ENCODE results near the gene CIAO3.
A peak's percentile ranks its signal among the peaks of the same experiment; 100 is the strongest.
"Not testable (repeated sequence)": the region's sequence is repeated elsewhere in the genome, so short reads cannot be mapped to it uniquely, and the experiment has no call there.

CIAO3 gene

DNA sequence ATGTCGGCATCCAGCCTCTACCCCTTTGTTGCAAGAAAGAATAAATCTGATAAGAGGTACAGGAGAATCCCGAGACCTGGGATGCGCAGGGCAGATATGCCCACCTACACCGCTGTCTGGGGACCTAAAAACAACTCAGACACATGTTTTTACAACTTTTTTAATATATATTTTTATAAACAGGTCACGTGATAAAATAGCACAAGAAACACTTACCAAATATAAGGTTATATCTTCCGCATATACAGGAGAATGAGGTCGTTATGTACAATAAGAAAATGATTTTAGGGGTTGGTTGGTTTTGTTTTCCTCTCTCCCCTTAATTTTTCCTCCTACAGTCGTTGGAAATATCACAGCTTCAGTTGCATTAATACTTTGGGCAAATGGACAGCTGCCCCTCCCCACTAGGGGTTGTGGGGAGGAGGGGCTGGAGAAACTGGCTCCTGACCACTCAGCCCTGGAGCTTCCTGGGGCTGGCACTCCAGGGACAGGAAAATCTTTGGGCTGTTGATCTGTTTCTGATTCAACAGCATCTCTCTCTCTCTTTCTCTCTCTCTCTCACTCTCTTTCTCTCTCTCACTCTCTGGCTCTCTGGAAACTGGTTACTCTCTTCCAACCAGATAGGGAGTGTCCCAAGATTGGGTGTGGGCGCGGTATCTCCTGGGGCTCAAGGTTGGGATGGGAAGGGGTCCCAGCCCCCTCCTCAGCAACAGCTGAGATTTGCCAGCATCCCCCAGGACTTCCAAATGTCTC, 48.3 kb downstream of the CIAO3 start:
- no peak for DNase-seq (ENCODE audit: low read depth)

DNA sequence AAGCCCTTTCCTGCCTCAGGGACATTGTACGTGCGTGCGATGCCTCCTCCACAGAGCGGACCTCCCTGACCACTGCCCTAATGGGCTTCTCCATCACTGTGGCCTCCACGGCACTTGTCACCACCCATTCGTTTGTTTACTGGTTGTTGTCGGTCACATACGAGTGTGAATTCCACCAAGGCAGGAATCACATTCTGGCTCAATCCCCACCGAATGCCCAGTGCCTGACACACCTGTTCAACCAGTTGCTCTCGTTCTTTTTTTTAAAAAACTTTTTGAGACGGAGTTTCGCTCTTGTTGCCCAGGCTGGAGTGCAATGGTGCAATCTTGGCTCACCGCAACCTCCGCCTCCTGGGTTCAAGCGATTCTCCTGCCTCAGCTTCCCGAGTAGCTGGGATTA, 49.6 kb downstream of the CIAO3 start:
- DNase-seq (ENCODE audit: low read depth): not testable (repeated sequence)

DNA sequence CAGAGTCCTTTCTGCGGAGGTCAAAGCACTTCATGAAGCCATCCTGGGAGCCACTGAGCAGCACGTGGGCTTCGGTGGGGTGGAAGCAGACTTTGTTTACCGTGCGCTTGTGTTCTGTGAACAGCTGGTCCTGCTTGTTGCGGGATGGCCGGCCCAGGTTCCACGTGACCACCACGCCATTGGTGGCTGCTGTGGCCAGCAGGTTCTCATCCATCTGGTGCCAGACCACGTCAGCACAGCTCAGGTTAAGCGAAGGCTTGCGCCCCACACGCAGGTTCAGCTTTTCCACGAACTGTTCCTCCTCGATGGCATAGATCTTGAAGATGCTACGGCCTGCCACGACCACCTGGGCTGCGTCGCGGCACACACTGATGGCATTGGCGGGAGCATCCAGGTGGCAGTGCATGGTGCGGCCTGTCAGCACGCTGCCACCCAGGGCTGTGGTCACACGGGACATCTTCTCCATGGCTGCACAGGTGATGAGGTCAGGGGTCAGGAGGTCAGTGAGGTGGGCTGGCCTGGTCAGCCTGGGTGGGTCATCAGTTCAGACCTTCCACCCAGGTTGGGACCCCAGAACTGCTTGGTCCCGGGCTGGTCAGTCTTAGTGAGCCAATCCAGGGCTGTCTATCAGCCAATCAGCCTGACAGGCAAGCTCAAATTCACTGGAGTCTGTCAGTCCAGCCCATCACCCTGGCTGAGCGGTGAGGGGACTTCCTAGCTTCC, 51.5 kb downstream of the CIAO3 start:
- no peak for DNase-seq (ENCODE audit: low read depth)

DNA sequence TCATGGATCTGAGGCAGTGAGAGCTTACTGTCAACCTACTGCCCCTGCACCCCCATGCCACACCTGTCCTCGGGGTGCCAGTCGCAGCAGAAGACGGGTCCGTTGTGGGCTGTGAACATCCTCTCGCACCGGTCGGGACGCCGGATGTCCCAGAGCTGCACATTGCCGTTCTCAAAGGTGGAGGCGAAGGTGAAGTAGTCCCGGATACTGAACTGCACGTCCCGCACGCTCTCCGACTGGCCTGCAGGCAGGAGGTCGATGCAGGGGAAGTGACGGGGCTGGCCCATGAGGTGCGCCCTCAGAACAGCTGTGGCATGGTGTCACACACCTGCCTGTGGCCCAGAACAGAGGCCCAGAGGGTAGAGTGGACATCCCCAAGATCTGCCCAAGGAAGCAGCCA, 53.3 kb downstream of the CIAO3 start:
- DNase-seq (ENCODE audit: low read depth): no peak

DNA sequence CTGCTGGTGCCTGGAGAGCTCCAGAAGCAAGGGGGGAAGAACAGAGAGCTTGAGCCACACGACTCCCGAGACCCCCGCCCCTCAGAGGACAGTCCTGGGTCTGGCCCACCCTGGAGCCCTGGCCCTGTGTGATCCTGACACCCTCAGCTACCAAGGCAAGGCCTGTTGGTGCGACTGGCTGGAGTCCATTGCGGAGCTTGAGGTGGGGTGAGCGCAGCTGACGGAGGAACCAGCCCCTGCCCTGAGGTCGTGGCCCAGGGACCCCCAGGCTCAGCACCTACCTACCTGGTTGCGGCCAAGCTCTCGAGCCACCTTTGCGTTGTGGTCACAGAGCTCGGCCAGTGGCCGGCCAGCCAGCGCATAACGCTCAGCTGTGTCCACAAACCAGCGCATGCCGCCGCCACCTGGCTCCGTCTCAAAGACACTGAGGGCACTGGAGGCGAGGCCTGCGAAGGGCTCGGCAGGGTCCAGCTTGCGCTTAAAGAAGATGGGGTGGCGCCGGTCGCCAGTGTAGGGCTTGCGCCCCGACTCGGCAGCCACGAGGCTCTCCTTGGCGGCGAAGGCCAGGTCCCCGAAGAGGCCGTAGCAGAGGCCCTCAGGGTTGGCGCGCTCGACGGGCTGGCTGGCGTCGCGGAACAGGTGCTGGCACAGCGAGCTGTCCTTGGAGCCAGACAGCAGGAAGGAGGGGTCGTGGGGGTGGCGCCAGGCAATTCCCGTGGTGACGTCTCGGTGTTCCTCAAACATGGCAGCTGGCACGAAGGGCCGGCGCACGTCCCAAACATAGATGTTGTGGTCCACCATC, 54.1 kb downstream of the CIAO3 start:
- DNase-seq (ENCODE audit: low read depth): no peak

DNA sequence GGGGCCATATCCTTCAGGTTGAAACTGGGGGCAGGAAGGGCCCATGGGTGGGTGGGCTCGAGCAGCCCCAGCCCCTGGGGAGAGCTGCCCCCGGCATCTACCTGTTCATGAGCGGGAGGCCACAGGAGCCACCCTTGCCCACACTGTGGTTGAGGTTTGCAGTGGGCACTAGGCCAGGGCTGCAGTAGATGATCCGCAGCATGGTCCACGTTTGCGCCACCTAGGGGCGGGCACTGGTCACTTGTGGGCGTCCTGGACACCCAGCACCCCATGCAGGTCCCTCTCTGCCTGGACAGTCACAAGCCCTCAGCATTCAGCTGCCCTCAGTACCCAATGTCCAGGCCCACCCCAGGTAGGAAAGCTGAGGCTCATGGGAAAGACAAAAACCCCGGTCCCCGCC, 54.8 kb downstream of the CIAO3 start:
- no peak for DNase-seq (ENCODE audit: low read depth)

DNA sequence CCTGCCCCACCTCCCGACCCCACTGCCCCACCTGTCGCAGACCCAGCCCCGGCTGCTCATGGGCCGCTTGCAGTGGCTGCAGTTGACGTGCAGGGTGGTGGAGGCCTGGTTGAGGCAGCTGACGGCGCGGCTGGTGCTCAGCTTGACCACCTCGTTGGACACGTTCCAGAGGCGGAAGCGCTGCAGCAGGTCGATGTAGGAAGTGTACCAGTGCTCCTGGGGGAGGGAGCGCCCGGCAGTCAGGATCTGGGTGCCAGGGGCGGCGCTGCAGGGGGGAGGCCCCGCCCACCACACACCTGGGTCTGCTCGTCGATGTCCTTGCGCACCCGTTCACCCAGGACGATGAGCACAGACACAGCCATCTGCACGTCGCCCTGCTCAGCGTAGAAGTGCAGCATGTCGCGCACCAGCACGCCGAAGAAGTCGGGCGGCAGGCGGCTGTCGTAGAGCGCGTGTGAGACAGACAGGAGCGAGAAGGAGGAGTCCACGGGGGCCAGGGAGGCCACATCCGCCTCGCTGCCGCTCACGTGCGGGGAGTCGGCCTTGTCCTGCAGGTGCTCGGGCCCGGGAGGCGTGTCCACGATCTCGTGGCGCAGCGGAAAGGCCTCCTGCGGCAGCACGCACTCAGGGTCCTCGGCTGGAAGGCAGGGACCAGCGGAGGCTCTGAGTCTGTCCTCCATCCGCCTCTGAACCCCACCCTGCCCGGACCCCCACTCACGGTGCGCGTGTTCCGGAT, 55.7 kb downstream of the CIAO3 start:
- DNase-seq (ENCODE audit: low read depth): no peak

DNA sequence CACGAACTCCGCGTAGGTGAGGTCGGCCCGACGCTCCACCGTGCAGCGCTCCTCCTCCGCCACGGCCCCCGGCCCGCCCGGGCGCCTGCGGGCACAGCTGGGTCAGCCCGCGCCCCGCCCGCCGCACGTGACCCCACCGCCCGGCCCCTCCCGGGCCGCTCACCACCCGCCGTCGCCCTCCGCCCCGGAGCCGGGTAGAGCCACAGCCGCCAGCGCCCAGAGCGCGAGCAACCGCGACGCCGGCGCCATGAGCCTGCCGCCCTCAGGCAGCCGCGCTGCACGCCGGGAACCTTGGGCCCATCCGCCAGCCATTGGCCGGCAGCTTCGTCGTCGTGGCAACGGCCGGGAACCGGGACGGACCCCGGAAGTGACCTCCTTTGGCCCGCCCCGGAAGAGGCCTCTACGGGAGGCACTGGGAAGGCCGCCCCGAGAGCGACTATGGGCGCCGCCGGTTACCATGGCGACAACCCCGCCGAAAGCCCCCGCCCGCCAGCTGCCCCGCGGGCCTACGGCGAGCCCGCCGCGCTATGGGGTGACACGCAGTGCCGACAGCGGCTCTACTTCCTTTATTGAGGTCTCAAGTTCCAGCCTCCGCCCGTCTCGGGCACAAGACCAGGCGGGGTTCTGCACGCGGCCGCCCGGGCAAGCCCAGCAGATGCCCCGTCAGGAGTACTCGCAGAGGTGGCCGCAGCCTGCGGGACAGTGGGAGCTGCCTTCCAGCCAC, 56.6 kb downstream of the CIAO3 start, which contains the start of gene JMJD8:
JMJD8 (minus strand) TSS at position 264 of the 724 bp plus-strand sequence; CDS start at position 249, 15 bp downstream.
- DNase-seq (ENCODE audit: low read depth): no peak

DNA sequence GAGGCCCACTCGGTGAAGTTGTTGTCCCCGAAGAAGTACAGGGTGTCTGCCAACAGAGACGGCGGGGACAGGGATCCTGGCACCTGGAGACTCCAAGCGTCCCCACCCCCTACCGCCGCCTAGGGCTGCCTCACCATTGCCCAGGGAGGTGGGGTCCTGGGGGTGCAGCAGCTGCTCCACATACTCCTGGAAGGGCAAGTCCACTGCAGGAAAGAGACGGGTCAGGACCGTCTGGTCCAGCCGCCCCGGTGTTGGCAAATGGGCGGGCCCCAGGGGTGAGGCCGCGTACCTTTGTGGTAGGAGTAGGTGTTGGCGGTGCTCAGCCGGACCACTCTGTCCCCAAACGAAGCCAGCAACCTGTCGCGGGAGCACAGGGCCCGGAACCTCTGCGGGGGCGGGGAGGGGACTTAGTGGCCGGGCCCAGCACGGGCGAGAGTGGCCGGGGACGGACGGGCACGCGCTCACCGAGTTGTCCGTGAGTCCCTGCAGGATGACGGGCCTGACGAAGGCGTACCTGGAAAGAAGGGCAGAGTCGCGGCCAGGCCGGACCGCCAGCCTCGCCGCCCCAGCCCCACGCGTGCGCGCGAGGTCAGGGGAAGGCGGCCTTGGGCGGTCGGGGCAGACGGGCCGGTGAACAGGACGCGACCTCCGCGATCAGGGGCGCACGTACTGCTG, 57.3 kb downstream of the CIAO3 start:
- no peak for DNase-seq (ENCODE audit: low read depth)

DNA sequence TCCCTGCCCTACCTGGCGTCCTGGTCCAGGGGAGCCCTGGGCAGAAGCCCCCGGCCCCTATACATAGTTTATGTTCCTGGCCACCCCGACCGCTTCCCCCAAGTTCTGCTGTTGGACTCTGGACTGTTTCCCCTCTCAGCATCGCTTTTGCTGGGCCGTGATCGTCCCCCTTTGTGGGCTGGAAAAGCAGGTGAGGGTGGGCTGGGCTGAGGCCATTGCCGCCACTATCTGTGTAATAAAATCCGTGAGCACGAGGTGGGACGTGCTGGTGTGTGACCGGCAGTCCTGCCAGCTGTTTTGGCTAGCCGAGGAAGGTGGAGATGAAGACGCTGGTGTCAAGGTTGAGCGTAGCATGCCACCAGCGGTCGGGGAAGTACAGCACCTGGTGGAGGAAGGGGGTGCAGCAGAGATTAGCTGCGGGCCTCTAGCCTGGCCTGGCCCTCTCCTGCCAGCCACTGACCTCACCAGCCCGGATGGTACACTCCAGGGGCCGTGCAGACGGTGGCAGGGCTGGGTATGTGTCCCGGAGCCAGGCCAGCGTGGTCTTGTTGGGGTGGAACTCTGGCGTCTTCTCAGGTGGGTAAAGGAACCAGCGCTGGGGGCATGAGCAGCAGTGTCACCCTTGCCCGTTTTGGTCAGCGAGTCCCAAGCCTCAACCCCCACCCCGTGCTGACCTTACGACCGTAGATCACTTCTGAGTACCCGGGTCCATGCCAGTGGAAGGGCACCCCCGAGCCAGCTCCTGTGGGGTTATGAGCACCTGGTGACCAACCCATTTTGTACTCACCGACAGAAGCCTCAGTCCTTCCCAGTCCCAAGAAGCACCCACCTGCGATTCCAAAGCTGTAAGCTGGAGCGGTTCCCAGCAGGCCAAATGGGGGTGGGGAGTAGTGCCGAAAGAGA, 58.1 kb downstream of the CIAO3 start:
- no peak for DNase-seq (ENCODE audit: low read depth)

DNA sequence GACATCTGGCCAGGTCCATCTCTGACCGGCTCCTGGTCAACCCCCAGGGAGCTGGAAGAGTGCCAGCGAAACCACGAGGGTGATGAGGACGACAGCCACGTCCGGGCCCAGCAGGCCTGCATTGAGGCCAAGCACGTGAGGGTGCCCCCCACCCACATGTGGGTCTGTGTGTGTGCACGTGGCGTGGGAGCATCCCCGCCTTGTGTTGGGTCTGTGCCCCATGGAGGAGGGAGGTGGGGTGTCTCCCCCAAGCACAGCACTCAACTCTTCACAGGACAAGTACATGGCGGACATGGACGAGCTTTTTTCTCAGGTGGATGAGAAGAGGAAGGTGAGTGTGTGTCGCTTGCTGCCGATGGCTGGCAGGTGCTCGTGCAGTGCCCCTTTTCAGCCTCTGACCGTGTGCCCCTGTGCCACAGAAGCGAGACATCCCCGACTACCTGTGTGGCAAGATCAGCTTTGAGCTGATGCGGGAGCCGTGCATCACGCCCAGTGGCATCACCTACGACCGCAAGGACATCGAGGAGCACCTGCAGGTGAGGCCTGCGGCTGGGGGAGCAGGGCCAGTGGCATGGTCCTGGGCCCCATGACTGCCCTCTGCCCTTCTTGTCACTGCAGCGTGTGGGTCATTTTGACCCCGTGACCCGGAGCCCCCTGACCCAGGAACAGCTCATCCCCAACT, 58.9 kb downstream of the CIAO3 start:
- no peak for DNase-seq (ENCODE audit: low read depth)

DNA sequence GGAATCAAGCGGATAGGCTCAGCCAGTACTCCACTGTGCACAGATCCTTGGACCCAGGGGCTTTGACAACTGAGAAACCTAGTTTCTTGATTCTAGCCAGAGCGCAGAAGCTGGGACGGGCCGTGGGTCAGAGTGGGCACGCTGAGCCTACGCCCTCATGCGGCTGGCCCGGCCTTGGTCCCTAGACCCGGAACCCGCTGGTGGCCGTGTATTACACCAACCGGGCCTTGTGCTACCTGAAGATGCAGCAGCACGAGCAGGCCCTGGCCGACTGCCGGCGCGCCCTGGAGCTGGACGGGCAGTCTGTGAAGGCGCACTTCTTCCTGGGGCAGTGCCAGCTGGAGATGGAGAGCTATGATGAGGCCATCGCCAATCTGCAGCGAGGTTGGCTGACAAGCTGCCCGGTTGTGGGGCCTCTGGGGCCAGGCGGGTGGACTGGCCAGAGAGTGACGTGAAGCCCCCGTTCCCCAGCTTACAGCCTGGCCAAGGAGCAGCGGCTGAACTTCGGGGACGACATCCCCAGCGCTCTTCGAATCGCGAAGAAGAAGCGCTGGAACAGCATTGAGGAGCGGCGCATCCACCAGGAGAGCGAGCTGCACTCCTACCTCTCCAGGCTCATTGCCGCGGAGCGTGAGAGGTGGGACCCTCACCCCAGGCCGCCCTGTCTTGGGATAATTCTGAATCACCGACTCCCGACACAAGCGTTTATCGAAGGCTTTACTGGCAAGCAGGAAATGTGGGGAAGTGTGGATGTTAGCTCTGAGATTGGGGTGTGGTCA, 59.6 kb downstream of the CIAO3 start:
- no peak for DNase-seq (ENCODE audit: low read depth)

DNA sequence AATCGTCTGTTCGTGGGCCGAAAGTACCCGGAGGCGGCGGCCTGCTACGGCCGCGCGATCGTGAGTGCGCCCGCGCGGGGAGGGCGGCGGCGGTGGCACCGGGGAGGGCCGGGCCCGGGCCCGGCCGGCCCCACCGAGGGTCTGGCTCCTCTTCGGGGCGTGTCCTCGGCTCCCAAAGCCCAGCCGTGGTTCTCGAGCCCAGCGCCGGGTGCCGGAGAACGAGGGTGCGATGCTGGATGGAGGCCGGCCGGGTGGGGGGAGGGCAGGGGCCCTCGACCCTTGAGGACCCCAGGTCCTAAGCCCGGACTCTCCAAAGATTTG, 60.2 kb downstream of the CIAO3 start:
- DNase-seq (ENCODE audit: low read depth): no peak

DNA sequence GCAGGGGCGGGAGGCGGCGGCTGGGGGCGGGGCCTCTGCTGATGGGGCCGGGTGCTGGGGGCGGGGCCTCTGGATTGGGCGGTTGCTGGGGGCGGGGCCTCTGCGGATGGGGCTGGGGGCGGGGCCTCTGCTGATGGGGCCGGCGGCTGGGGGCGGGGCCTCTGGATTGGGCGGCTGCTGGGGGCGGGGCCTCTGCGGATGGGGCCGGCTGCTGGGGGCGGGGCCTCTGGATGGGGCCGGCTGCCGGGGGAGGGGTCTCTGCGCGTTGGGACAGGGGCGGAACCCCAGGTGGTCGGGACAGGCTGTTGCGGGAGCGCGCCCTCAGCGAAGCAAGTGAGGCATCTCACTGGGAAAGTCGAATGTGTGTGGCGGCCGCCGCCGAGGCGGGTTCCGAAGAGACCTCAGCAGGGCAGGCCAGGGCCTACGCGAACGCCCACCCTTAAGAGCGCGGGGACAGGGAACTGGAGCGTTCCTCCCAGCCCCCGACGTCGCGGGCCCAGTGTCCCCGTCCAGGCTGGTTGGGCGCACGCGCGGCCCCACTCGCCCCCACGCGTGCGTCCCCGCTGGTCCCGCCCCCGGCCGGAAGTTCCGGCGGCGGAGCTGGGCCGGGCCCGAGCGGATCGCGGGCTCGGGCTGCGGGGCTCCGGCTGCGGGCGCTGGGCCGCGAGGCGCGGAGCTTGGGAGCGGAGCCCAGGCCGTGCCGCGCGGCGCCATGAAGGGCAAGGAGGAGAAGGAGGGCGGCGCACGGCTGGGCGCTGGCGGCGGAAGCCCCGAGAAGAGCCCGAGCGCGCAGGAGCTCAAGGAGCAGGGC, 60.8 kb downstream of the CIAO3 start, which contains the start of gene STUB1:
STUB1 (plus strand) TSS at position 597 of the 811 bp plus-strand sequence; CDS start at position 713, 116 bp downstream.
- peak; percentile 56 for DNase-seq (ENCODE audit: low read depth)

Measured in HS-27A (cell line).